ENCODE results near the gene LCN10.
"Not testable (repeated sequence)": the region's sequence is repeated elsewhere in the genome, so short reads cannot be mapped to it uniquely, and the experiment has no call there.

LCN10 gene

GRCh38 chr9:136756836-136757235, 14.1 kb upstream of the LCN10 start:
- no peak for TF ChIP-seq CTCF (IDR thresholded peaks at IDR 0.05; ENCODE audit: low read depth, low read length)
- H3K4me3 ChIP-seq (ENCODE audit: low read depth, low read length): no peak overlapping the region
- DNase-seq: no peak
- no peaks in the 10 kb centered on the region for H3K36me3 ChIP-seq
- H3K4me1 ChIP-seq: peaks cover 14% of the 10 kb centered on the region
- H3K9me3 ChIP-seq: no peaks in the 10 kb centered on the region; the same call in 1 of the 2 replicates
- no peaks in the 10 kb centered on the region for H3K27me3 ChIP-seq

GRCh38 chr9:136756134-136756438, 13.3 kb upstream of the LCN10 start:
- Histone ChIP-seq H3K4me1 (peaks cover 14% of the 10 kb centered on the region), H3K9me3 (no peaks in the 10 kb centered on the region; the same call in 1 of the 2 replicates), H3K36me3 (no peaks in the 10 kb centered on the region), H3K27me3 (no peaks in the 10 kb centered on the region), H3K4me3 (ENCODE audit: low read depth, low read length) (no peak overlapping the region)
- no peak for TF ChIP-seq CTCF (IDR thresholded peaks at IDR 0.05; ENCODE audit: low read depth, low read length)
- DNase-seq: no peak

- H3K4me3 ChIP-seq (ENCODE audit: low read depth, low read length): not testable (repeated sequence)
Observed at GRCh38 chr9:136755302-136756133, 12.8 kb upstream of the LCN10 start.

GRCh38 chr9:136754626-136755301, 12.0 kb upstream of the LCN10 start:
- H3K4me1 ChIP-seq: peaks cover 2% of the 10 kb centered on the region; the same call in 1 of the 2 replicates
- DNase-seq: no peak
- H3K27me3 ChIP-seq: no peaks in the 10 kb centered on the region

More at GRCh38 chr9:136755302-136756133, 12.8 kb upstream of the LCN10 start:
- DNase-seq, H3K4me1 ChIP-seq, H3K27me3 ChIP-seq, H3K36me3 ChIP-seq, H3K9me3 ChIP-seq: not testable (repeated sequence)

GRCh38 chr9:136754059-136754572, 11.4 kb upstream of the LCN10 start:
- H3K4me3 ChIP-seq (ENCODE audit: low read depth, low read length): no peak overlapping the region
- no peak for TF ChIP-seq CTCF (IDR thresholded peaks at IDR 0.05; ENCODE audit: low read depth, low read length)
- no peaks in the 10 kb centered on the region for H3K27me3 ChIP-seq
- no peaks in the 10 kb centered on the region; the same call in 1 of the 2 replicates for H3K9me3 ChIP-seq
- no peaks in the 10 kb centered on the region for H3K36me3 ChIP-seq
- 0 out of 2 replicates have a peak, but pooled peaks cover 2% of the 10 kb centered on the region for H3K4me1 ChIP-seq
- no peak for DNase-seq

More at GRCh38 chr9:136754626-136755301, 12.0 kb upstream of the LCN10 start:
- H3K36me3 ChIP-seq: no peaks in the 10 kb centered on the region
- H3K9me3 ChIP-seq: no peaks in the 10 kb centered on the region; the same call in 1 of the 2 replicates
- no peak for TF ChIP-seq CTCF (IDR thresholded peaks at IDR 0.05; ENCODE audit: low read depth, low read length)
- no peak overlapping the region for H3K4me3 ChIP-seq (ENCODE audit: low read depth, low read length)

- no peak overlapping the region for H3K4me3 ChIP-seq (ENCODE audit: low read depth, low read length)
- H3K9me3 ChIP-seq: no peaks in the 10 kb centered on the region; the same call in 1 of the 2 replicates
- H3K4me1 ChIP-seq: 0 out of 2 replicates have a peak, but pooled peaks cover 2% of the 10 kb centered on the region
- H3K27me3 ChIP-seq: no peaks in the 10 kb centered on the region
- no peak for TF ChIP-seq CTCF (IDR thresholded peaks at IDR 0.05; ENCODE audit: low read depth, low read length)
- no peak for DNase-seq
- H3K36me3 ChIP-seq: no peaks in the 10 kb centered on the region
Observed at GRCh38 chr9:136753371-136754058, 10.8 kb upstream of the LCN10 start.

Measured in BE2C (cell line).